Ovary (tissue), 3 donors: ENCODE measurements around the gene OR11L1.

ENCODE experiments used
- EP300 ChIP-seq: sonication (generic); formaldehyde crosslinking; IDR thresholded peaks from one replicate; pipeline ENCODE4 v1.6.1; 2017; ENCODE audit warnings: antibody characterized with exemption
- POLR2A ChIP-seq: fragments of 450-650 bp; IDR thresholded peaks from one replicate; pipeline ENCODE4 v1.6.1; 2017; ENCODE audit warnings: antibody characterized with exemption, mild to moderate bottlenecking, moderate library complexity
- TF ChIP-seq, protein P1 (sequence below), 3 donors: fragments of 450-650 bp in 2 of 3; fragments of 200-600 bp in 1 of 3; IDR thresholded peaks; one replicate each; pipeline versions ENCODE4 v1.5.1 to v1.8.0; 2016 to 2022; ENCODE audit warnings: antibody characterized with exemption in 3 of 3, mild to moderate bottlenecking in 1 of 3
- donor health status: DM: no; HTN: no; CAD: no.

DNA sequence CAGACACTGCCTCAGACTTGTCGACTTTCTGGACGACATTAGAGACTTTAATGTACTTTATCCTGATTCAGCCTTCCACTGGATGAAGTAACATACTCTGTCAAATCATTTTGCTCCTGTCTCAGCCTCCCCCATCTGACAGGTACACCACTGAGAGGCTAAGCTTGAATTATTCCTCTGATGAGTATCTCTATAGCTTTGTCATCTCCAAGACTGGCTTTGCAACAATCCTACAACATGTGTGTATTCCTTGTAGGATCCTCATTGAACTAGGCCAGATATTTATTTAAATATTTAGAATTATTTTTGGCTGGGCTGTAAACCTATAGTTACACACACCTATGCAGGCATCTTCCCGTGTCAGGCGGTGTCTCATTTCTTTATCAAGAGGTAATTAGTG lies 14.2 kb upstream of the OR11L1 start:
- TF ChIP-seq, protein P1, sequence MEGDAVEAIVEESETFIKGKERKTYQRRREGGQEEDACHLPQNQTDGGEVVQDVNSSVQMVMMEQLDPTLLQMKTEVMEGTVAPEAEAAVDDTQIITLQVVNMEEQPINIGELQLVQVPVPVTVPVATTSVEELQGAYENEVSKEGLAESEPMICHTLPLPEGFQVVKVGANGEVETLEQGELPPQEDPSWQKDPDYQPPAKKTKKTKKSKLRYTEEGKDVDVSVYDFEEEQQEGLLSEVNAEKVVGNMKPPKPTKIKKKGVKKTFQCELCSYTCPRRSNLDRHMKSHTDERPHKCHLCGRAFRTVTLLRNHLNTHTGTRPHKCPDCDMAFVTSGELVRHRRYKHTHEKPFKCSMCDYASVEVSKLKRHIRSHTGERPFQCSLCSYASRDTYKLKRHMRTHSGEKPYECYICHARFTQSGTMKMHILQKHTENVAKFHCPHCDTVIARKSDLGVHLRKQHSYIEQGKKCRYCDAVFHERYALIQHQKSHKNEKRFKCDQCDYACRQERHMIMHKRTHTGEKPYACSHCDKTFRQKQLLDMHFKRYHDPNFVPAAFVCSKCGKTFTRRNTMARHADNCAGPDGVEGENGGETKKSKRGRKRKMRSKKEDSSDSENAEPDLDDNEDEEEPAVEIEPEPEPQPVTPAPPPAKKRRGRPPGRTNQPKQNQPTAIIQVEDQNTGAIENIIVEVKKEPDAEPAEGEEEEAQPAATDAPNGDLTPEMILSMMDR (IDR thresholded peaks at IDR 0.05), result no peak
- TF ChIP-seq POLR2A, result no peak
- TF ChIP-seq EP300, result no peak
